Measurements from ENCODE around the gene FMO5. TPM values are rescaled to one million over a fixed set of nuclear protein-coding genes. Genes with fewer than 3 reads are reported as not detected.
"Not testable (repeated sequence)": the region's sequence is repeated elsewhere in the genome, so short reads cannot be mapped to it uniquely, and the experiment has no call there.

FMO5 gene
- polyA plus RNA-seq, 3 donors = 7.9 to 10.7 (median 8.3) TPM

DNA sequence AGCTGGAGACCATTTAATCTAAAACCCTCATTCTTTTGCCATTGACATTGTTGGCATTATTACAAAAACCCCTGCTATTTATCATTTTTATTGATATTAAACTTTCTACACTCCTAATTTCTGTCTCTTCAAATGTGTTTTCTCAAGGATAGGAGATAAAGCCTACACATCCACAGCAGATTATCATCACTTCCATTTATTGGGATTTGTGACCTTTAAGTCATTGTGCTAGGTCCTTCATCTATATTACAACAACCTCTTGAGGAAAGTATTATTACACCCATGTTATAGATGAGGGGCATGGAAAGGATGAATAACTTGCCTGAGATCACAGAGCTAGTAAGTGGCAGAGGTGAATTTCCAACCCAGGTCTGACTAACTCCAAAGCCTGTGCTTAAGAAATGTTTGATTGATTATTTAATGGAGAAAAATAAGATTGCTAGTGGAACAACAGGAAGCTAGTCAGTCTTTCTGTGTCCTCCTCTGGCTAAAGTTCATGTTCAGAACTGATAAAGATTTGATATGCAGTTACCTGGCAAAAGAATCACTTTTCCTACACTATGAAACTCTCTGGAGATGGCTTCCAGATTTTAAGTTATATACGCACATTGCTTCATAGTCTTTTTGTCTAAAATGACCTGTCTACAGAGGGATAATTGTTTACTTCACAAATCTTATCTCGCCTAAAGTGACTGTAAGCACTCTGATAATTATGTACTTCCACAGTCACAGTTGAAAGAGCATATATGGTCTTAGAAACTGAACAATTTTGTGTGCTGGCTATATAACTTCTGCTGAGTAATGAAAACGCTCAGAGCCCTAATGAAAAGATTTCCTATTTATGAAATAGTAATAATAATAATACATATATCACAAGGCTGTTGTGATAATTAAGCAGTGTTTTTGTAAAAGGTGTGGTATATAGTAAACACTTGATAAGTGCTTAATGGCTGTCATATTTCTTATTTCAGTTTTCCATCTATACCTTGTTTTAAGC is 15.0 kb downstream of the FMO5 start:
- no peak for DNase-seq (ENCODE audit: low read depth in 3 of 3, low spot score in 2 of 3)

DNA sequence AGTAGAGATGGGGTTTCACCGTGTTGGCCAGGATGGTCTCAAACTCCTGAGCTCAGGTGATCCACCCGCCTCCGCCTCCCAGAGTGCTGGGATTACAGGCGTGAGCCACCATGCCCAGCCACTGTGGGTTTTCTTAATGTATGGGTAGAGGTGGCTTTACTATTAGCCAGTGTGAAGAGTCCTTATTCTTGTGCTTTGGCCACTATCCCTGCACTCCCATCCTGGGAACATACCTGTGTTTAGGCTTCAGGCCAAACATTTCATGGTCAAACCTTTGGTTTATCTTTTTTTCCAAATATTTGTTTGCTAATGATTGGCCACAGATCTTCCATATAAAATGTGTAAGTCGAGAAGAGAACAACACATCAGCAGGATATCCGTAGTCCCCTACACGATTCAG is 16.5 kb downstream of the FMO5 start:
- DNase-seq (ENCODE audit: low read depth in 3 of 3, low spot score in 2 of 3) = no peak

DNA sequence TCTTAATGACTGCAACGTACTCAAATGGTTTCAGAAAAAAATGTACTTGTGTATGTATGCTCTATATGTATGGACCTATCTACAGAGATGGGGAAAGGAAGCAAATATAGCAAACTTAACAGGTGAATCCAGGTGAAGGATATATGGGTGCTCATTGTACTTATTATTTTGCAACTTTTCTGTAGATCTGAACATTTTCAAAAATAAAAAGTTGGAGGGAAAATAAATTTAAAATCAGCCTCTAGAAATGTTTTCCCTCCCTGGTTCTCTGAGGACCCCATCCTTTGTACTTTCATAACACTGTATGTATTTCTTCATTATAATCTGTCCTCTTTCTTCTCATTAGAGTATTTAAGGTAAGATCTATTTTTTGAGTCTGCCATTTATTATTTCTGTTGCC is 17.9 kb downstream of the FMO5 start:
- no peak for DNase-seq (ENCODE audit: low read depth in 3 of 3, low spot score in 2 of 3)

DNA sequence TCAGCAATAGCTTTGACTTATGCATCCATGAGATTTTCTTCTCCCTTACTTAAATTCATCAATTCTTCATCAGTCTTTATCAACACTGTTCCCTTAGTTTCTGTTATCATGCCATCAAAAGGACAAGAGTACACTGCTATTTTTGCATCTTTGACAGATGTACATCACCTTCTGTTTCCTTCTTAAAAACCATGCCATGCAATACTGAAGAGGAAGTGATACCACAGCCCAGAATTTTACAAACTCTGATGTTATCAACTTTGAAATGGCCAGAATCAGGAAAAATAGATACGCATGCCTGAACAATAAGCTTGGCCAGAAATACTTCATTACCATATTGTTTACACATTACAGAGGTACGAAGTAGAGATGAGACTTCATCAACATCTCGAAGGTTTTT is 21.1 kb downstream of the FMO5 start:
- DNase-seq (ENCODE audit: low read depth in 3 of 3, low spot score in 2 of 3) = no peak

DNA sequence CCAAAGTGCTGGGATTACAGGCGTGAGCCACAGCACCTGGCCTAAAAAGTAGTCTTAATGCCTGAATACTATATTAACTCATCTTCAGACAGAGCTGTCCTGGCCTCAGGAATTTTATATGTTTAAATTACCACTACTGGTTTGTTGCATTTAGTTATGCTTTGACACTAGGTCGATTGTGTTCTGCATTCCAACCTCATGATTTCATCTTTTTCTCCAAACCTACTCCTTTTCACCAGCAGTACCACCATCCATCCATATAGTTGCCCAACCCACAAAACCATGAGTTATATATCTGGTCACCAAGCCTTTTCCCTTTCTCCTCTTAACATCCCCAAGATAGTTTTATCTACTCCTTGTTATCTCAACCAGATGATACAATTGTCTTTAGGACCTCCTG is 22.6 kb downstream of the FMO5 start:
- no peak for DNase-seq (ENCODE audit: low read depth in 3 of 3, low spot score in 2 of 3)

DNA sequence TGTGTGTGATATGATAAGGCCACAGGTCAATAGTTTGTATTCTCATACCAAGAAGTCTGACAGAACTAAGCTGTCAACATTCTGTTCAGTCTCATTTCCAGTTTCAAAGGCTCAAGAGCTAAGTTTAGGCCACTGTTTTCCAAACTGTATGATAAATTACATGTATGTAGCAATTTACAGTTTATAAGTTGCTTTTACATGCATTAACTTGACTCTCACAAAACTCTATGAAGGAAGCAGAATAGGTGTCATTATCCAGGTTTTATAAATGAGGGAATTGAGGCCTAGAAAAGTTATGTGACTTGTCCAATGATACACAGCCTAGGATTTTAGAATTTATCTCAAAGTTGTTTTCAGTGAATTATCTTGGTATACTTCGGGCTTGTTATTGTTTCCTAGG is 23.4 kb downstream of the FMO5 start:
- no peak for DNase-seq (ENCODE audit: low read depth in 3 of 3, low spot score in 2 of 3)

DNA sequence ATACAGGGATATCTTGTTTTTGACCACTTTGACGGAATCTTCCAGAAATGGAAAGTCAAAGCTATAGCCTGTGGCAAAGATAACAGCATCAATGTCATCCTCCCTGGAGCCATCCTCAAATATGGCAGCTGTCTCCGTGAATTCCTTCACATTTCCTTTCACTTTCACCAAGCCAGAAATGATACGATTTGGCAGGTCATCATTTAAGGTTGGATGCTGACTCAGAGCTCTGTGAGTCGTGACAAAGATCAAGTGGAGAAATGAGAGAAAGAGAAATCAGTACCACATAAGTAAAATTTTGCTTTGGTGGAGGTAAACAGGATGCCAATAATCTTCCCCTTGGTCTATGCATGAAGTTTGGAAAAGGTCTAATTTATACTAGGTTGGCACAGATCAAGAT is 23.9 kb downstream of the FMO5 start:
- DNase-seq (ENCODE audit: low read depth in 3 of 3, low spot score in 2 of 3) = no peak

DNA sequence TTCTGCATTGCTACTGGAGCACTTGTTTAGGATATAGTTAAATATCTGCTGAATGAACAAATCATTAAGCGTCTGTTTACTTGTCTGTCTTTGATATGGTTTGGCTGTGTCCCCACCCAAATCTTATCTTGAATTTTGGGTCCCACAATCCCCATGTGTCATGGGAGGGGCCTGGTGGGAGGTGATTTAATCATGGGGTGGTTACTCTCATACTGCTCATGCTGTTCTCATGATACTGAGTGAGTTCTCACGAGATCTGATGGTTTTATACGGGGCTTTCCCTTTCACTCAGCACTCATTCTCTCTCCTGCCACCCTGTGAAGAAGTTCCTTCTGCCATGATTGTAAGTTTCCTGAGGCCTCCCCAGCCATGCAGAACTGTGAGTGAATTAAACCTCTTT is 27.8 kb downstream of the FMO5 start:
- DNase-seq (ENCODE audit: low read depth in 3 of 3, low spot score in 2 of 3) = not testable (repeated sequence)

DNA sequence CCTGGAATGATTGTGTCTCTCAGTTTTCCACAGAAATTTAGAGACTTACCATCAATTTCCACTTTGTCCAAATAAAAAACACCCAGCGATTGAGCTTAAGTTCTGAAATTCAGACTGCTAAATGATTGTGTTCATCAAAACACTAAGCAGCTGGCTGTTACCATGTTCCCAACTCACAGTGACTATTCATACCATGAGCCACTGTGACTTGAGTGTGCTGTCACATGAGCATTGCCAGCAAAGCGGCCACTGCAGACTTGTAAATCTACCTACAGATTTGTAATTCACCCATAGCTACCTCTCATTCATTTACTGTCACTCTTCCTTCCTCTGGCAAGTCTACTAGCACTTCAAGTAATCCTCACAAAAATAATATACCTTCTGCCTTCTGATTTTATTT is 35.6 kb downstream of the FMO5 start:
- no peak for DNase-seq (ENCODE audit: low read depth in 3 of 3, low spot score in 2 of 3)

DNA sequence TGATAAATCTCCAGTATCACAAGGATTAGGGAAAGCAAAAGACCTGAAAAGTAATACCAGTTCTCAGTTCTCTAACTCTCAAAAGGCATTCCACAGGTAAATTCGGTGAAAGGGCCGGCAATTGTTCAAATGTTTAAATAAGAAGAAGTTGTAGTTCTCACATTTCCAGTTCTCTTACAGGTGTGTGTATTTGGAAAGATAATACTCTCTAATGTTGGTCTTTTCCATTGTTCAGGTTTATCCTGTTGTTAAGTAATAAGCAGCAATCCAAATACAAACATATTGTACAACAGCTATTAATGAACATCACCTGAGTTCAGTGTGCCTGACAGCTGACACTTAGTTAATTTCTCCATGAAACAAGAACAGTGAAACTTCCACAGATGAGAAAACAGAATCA is 39.7 kb downstream of the FMO5 start:
- no peak for DNase-seq (ENCODE audit: low read depth in 3 of 3, low spot score in 2 of 3)

DNA sequence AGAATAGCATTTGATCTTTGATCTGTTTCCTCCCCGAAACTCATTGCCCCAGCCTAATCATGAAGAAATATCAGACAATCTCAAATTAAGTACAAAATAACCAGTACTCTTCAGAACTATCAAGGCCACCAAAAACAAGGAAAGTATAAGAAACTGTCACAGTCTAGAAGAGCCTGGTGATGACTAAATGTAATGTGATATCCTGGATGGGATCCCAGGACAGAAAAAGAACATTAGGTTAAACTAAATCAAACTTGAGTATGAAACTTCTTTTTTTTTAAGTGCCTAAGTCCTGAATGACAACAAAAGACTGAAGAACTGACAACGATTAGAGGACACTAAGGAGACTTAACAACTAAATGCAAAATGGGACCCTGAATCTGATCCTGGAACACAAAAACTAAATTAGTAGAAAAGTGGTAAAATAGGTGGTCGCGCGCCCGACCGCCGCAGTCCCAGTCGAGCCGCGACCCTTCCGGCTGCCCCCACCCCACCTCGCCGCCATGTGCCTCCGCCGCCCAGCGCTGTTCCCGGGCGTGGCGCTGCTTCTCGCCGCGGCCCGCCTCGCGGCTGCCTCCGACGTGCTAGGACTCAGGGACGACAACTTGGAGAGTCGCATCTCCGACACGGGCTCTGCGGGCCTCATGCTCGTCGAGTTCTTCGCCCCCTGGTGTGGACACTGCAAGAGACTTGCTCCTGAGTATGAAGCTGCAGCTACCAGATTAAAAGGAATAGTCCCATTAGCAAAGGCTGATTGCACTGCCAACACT is 47.3 kb downstream of the FMO5 start:
- no peak for DNase-seq (ENCODE audit: low read depth in 3 of 3, low spot score in 2 of 3)

DNA sequence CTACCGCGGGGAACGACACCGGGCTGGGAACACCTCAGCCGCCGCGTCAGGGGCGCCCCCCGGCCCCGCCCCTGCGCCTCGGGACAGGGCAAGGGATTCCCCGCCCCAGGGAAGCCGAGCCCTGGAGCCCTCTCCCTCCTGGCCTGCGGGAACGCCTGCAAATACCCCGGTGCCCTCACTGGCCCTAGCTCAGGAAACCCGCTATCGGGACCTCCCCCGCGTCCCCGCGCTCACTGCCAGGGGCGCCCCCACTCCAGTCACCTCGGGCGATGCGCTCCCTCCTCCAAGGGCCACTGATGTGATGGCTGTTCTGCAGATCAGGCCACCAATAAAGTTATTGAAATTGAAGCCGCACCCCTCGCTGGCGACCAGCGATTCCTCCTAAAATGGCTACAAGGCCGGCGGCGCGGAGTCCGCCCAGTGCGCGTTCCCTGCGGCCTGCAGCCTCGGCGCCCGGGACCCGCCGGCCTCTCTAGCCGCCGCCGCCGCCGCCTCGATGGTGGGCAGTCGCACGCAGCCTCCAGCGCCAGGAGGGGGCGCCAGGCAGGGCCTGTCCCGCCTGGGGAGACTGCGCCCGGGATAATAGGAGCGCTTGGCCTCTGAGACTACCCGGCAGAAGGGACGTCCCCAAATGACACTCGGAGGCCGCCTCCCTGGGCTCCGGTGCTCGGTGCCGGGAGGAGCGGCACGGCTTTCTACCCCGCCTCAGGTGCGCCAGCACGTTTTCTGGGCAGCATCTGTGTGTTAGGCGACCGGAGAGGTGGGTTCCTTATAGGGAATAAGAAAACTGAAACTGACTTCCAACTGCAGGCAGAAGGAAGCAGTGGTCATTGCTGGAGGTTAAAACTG is 52.7 kb downstream of the FMO5 start, which contains the start of gene PRKAB2:
Gene PRKAB2, minus strand, starts transcription at position 303 of the 849 bp plus-strand sequence. CDS start 326 bp downstream, outside the sequence.
- peak; percentile 86 to 92 (median 87) for DNase-seq (ENCODE audit: low read depth in 3 of 3, low spot score in 2 of 3)

DNA sequence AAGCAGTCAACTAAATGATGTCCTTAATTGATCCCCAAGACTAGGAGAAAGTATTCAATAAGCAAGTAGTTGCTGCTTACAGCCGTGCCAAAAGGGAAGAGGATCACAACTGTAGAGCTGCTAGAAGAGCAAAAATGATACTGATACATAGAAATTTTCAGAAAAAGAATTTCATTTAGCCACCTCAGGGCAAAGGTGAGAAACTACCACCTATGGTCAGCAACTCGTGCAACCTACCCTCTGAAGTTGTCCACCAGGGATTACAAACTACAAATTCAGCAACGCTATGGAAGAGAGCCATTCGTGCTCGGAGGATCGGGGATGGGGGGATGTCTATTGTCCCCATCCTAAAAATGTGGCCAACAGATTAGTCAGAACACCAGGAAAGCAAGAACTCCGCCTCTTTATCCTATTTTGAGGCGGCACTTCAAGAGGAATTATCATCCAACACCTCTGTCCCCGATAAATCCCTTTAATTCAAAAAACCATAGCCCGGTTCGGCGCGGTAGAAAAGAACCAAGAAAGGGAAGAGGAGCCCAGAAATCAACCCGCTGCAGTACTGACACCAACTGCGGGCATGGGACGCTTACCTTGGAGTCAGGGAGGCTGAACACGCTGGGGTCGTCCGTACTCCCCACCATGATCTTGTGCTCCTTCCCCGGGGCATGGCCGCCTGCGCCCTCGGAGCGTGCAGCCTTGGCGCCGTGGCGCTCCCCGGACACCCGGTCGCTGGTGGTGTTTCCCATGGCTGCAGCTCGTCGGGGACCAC is 53.6 kb downstream of the FMO5 start:
- no peak for DNase-seq (ENCODE audit: low read depth in 3 of 3, low spot score in 2 of 3)

DNA sequence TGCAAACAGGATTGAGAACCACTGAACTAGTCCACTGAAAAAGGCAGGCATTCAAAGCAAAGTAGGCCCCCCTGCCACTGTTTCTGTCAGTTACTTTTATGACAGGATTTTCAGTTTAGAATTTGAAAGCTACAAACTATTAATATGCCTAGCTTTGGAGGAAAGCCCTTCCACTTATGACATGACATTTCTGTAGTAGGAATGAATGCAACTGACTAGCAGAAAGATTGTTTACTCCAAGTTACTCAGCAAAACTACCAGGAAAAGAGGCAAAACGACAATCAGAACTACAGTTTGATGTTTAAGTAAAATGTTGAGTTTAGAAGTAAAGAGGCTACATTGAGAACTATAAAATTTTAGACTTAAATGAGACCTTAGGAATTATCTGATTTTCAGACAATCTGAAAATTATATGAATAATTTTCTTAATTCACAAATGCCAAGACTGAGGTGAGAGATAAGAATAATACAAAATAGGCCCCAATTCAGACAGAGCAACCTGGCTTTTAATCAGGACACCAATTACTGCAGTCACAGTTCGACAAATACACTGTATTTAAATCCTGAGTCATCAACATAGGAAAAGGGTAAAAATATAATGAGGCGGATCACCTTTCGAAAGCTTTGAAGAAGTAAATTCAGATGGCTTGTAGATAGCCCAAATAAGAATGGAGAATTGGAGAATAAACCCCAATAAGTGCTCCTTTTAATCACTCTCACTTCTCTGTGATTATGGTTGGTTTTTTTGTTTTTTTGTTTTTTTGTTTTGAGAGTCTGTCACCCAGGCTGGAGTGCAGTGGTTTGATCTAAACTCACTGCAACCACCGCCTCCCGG is 55.1 kb downstream of the FMO5 start:
- no peak for DNase-seq (ENCODE audit: low read depth in 3 of 3, low spot score in 2 of 3)

DNA sequence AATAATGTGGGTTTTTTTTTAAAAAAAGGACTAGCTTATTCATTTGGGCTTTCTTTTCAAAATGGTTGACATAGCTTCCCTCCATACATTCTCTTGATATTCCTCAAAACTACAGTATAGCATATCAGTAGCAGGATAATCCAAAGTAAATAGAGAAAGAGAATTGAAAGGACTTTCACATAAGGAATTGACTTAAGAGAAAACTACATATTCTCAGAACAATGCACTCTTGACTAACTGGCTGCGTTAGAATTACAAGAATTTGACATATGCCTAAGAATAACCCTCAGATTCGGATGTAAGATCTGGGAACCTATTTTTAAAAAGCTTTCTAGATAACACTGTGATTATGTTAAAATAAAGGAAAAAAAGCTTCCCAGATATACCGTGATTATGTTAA is 56.0 kb downstream of the FMO5 start:
- DNase-seq (ENCODE audit: low read depth in 3 of 3, low spot score in 2 of 3) = no peak

DNA sequence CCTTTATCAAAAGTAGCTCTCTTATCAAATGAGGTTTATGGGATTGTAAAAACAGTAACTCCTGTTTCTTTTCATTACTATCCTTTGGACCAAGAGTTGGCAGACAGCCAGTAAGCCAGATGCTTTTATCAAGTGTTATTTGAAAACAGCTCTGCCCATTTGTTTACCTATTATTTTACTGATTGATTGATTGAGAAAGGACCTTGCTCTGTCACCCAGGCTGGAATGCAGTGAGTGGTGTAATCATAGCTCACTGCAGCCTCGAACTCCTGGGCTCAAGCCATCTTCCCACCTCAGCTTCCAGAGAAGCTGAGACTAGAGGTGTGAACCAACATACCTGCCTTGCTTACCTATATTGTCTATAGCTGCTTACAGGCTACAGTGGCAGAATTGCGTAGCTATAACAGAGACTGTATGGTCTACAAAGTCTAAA is 56.5 kb downstream of the FMO5 start:
- no peak for DNase-seq (ENCODE audit: low read depth in 3 of 3, low spot score in 2 of 3)

DNA sequence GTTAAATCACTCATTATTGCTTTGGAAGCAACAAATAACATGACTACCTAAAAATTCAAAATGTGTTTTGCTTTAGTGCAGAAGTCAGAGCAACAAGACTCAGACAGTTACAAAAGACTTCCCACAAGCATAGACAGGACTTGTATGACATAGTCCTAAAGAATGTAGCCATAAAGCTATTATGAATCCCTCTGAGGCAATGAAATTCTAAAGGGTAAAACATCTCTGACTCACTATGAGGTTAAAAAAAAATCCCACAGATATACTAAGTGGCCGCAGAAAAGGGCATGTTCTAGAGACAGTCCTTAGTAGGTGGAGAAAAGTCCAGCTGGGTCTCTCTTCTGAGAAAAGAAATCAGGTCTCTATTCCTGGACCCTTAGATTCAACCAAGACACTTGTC is 57.8 kb downstream of the FMO5 start:
- DNase-seq (ENCODE audit: low read depth in 3 of 3, low spot score in 2 of 3) = no peak

DNA sequence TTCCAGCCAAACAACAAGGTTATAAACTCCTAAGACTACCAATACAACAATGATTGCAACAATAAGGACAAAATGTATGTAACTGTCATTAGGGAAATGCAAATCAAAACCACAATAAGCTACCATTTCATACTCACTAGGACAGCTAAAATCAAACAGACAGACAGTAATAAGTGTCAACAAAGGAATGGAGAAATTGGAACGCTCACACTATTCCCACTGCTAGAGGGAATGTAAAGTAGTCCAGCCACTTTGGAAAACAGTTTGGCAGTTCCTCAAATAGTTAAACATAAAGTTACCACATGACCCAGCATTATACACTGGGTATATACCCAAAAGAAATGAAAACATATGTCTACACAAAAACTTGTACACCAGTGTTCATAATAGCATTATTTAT is 62.1 kb downstream of the FMO5 start:
- no peak for DNase-seq (ENCODE audit: low read depth in 3 of 3, low spot score in 2 of 3)

DNA sequence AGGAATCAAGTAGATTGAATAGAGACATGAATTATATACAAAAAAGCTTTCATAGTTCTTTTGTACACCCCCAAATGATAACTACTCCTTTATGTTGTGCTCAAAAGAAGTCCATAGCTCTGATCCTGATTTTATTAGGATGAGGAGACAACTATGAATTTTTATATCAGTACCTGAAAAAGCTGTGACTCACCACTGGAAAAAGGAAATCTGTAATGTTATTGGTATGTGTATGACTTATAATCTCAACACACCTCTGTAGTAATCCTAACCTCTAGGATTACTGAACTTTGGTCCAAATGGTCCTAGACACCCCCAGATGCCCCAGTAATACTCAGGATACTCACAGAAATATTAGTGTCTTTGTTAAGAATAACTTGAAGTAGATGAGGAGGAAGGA is 63.0 kb downstream of the FMO5 start:
- no peak for DNase-seq (ENCODE audit: low read depth in 3 of 3, low spot score in 2 of 3)

All from right renal cortex interstitium (tissue), 3 donors.